NCI-H82 (cell line): ENCODE results near the gene MYLK.

Source experiments
- DNase-seq: peaks from one replicate; lab custom pipeline; 2025; lab: John Stamatoyannopoulos, UW

Gene MYLK

GRCh38 chr3:123773681-123774431 is 110.3 kb downstream of the MYLK start:
- no peak for DNase-seq

- DNase-seq, result no peak
These were observed 114.8 kb downstream of the MYLK start for GRCh38 chr3:123769356-123769743.

- DNase-seq, result no peak
These were observed 115.4 kb downstream of the MYLK start for GRCh38 chr3:123768480-123769355.

GRCh38 chr3:123767564-123768292 is 116.4 kb downstream of the MYLK start:
- DNase-seq, result no peak

DNA sequence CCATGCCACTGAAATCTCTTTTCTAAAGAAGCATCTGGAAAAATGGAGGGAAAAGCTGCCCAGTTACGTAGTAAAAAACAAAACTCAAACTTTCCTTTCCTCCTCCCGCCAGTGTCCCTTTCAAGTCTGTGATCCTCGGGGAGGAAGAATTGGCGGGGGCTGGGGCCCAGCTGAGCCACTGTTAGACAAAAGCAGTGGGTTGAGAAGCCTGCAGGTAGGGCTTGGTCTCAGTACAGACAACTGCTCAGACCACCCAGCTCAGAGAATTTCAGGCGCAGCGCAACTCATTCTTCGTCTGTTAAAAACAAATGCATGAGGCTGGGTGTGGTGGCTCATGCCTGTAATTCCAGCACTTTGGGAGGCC is 117.1 kb downstream of the MYLK start:
- DNase-seq, result no peak

GRCh38 chr3:123766193-123767008 is 117.7 kb downstream of the MYLK start:
- DNase-seq, result no peak

DNA sequence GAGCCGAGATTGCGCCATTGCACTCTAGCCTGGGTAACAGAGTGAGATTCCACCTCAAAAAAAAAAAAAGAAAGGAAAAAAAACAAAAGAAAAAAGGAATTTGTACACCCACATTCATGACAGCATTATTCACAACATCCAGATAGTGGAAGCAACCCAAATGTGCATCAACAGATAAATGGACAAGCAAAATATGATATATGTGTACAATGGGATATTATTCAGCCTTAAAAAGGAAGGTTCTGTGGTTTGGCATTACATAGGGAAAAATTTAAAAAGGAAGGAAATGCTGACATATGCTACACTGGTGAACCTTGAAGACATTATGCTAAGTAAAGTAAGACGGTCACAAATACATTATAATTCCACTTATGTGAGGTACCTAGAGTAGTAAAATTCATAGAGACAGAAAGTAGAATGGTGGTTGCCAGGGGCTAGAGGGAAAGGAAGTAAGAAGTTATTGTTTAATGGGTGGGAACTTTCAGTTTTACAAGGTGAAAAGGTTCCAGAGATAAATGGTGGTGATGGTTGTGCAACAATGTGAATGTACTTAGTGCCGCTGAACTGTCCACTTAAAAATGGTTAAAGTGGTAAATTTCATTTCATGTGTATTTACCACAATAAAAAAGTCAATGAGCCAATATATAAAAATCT is 118.5 kb downstream of the MYLK start:
- no peak for DNase-seq

DNA sequence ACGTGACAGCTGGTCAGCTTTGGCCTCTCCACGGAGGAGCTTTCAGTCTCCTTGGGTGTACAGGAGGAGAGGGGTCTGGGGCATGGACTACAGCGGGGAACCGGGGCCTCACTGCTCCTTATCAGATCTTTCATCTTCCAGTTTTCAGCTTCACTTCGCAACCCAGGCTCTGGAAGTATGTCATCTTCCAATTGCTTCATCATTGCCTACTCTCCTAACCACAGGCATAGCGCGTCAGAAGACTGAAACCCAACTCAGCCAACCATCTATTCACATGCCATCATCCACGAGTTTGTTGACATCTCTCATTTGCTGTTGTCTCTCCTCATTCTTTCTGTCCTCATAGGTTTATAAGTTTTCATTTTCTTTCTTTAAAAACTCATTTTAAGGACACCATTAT is 119.5 kb downstream of the MYLK start:
- no peak for DNase-seq

GRCh38 chr3:123762805-123763204 is 121.3 kb downstream of the MYLK start:
- no peak for DNase-seq

GRCh38 chr3:123760817-123761216 is 123.3 kb downstream of the MYLK start:
- DNase-seq, result no peak

DNA sequence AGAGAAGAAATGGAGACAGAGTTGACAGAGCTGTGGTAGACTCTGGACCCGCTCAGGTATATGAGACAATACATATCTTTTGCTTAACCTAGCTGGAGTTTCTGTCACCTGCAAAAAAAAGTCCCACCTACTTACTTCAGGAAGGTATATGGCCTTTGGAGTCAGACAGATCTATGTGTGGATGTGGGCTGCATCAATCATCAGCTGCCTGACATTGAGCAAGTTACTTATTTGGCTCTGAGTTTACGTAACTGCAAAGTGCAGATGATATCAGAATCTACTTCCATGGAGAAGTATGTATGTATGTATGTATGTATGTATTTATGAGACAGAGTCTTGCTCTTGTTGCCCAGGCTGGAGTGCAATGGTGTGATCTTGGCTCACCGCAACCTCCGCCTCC is 124.3 kb downstream of the MYLK start:
- no peak for DNase-seq

DNA sequence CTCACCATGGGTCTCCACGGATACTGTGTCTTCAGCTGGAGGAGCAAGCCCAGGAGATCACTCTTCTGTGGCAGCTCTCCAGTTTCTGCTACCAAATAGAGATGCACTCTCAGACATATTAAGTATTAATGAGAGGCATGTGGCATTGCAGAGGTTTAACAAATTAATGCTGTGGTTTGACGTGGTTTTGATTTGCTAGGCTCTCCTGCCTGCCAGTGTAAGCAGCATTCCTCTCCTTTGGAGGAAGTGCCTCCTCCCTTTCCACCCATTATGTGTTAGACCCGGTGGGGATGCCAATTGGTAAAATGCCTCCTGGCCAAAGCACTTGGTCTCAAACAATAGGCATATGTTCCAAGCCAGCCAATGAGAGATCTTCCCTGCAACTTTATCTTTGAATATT is 124.8 kb downstream of the MYLK start:
- DNase-seq, result no peak

- peak; percentile 93 for DNase-seq
These were observed 126.0 kb downstream of the MYLK start for GRCh38 chr3:123758081-123758564.

DNA sequence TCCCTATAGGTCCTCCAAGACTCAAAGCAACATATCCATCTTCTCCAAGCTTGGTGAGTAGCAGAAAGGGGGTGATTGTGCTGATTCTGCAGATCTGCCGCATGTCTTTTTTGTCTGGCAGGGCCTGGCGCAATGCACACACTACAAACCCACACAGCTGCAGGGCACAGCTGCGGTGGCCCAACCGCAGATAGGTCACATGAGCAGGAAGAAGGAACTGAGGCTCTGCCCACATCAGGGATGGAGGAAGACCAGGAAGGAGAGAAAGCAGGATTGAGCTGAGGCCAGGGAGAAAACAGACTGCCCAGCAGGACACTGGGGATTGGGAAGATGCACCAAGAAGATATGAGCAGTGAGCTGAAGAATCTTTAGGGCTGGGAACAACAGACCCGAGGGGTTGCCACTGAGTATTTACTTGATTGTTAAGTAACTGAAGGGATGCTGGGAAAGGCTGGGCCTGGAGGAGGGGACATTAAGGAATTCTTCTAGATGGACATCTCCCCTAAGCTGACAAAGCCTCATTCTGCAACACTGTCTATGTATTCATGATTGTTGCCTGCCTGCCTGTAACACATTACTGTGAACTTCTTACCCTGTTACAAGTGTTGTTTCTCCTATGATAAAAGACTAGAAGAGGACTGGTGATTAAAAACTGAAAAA is 126.7 kb downstream of the MYLK start:
- no peak for DNase-seq

- DNase-seq, result no peak
These were observed 128.6 kb downstream of the MYLK start for GRCh38 chr3:123755501-123755900.

DNA sequence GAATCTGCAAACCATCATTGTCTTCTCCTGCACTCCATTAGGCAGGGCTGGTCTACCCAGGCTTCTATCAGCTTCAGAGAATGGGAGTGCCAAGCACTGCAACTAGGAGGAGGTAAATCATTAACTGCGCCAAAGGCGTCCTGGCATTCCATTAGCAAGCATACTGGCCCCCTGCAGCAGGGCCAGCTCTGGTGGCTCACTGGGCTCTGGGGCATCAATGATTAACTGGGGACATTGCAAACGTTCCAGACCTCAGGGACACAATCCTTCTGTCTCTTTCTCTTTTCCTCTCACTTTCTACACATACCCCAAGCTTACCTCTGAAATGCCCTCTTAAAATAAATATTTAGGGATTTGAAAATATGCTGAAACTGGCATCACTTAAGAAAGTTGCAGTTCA is 129.0 kb downstream of the MYLK start:
- DNase-seq, result no peak

DNA sequence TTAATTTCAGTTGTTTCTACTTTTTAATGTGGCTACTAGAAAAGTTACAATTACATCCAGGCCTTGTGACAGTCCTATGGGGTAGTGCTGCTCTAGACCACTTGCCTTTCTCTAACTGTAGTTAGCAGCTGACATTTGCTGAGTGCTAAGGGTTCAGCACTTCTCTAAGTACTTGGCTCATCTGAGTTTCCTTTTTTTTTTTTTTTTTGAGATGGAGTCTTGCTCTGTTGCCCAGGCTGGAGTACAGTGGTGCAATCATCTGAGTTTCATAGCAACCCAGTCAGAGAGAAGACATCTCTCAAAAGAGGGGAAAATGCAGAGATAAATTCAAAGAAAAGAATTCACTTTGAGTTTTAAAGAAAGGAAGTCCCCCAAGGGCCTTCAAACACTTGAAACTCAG is 130.8 kb downstream of the MYLK start:
- no peak for DNase-seq

- DNase-seq, result no peak
These were observed 131.9 kb downstream of the MYLK start for GRCh38 chr3:123752228-123752627.

DNA sequence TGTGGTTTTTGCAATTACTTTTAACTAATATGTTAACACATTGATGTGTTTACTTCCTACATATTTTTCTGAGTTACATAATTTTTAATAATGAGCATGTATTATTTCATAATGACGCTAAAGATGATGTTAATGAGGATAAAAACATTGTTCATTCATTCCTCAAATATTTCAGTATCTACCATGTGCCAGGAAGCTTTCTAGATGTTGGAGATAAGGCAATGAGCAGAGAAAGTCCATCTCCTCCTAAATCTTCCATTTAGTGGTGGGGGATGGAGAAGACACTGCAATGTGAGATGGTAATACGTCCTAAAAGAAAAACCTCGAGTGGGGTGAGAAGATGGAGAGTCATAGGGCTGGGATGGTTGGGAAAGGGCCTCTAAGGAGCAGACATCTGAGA is 132.7 kb downstream of the MYLK start:
- no peak for DNase-seq

- no peak for DNase-seq
These were observed 133.3 kb downstream of the MYLK start for GRCh38 chr3:123750659-123751420.
